Uterus (tissue), 2 donors: ENCODE data around the gene MCUR1.

Source experiments
- CTCF ChIP-seq, 4 experiments: fragments of 200-600 bp in 2 of 4; fragments of 450-650 bp in 2 of 4; sonication (generic) in 2 of 4; IDR thresholded peaks; one replicate each; pipeline ENCODE4 v1.5.1; 2016 to 2019; ENCODE audit warnings: antibody characterized with exemption in 4 of 4, mild to moderate bottlenecking in 2 of 4, moderate library complexity in 1 of 4
- POLR2A ChIP-seq, 2 donors: fragments of 450-650 bp; IDR thresholded peaks; one replicate each; pipeline ENCODE4 v1.6.1; 2016; ENCODE audit warnings: antibody characterized with exemption in 2 of 2, mild to moderate bottlenecking in 1 of 2, moderate library complexity in 1 of 2

DNA sequence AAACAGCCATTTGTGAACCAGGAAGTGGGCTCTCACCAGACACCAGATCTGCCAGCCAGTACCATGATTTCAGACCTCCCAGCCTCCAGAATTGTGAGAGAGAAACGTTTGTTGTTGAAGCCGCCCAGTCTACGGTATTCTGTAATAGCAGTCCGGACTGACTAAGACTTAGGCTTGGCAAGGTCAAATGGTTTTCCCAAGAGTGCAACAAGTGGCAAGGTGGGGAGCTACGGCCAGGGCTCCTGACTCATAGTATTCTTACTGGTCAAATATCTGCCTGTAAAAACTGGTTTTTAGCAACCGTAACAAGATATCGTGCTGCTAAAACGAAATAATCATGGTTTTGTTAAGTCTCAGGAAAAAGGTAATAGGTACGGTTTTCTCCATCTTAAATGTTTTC lies 37.8 kb downstream of the MCUR1 start:
- TF ChIP-seq POLR2A (IDR thresholded peaks at IDR 0.05) (no peak), CTCF (IDR thresholded peaks at IDR 0.05) (no peak)
